Loucy (cell line): ENCODE results near the gene TMCC3.

Source experiments
- EZH2phosphoT487 ChIP-seq: fragments of 200-600 bp; IDR thresholded peaks from 2 replicates; pipeline ENCODE4 v1.6.1; 2018; ENCODE audit warnings: antibody characterized with exemption, mild to moderate bottlenecking, moderate library complexity, borderline replicate concordance
- TF ChIP-seq, protein P1 (sequence below): fragments of 200-600 bp; sonication (generic); conservative IDR thresholded peaks from 2 replicates; pipeline ENCODE4 v1.5.1; 2014; ENCODE audit warnings: mild to moderate bottlenecking, antibody characterized with exemption, low read length

DNA sequence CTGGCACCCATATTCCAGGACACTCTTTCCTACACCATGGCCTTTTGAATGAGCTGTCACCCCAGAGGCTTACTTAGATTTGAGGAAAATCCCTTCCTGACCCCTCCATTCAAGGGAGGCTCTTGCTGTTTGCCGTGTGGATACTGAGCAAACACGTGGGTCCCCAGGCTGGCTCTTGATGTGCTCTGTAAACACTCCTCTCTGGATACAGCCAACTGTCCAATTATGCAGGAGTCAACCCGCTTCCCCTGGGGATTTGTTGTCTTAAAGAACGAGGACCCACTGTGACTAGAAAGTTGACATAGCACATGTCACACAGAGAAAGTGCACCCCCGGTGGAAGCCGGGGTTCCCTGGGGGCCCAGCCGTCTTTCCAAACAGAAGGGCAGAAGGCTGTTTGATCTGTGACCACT lies 114.8 kb downstream of the TMCC3 start:
- TF ChIP-seq, protein P1, sequence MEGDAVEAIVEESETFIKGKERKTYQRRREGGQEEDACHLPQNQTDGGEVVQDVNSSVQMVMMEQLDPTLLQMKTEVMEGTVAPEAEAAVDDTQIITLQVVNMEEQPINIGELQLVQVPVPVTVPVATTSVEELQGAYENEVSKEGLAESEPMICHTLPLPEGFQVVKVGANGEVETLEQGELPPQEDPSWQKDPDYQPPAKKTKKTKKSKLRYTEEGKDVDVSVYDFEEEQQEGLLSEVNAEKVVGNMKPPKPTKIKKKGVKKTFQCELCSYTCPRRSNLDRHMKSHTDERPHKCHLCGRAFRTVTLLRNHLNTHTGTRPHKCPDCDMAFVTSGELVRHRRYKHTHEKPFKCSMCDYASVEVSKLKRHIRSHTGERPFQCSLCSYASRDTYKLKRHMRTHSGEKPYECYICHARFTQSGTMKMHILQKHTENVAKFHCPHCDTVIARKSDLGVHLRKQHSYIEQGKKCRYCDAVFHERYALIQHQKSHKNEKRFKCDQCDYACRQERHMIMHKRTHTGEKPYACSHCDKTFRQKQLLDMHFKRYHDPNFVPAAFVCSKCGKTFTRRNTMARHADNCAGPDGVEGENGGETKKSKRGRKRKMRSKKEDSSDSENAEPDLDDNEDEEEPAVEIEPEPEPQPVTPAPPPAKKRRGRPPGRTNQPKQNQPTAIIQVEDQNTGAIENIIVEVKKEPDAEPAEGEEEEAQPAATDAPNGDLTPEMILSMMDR = no peak
- no peak for TF ChIP-seq EZH2phosphoT487
